GM18517 (cell line): ENCODE data around the gene FABP1.

Experiments
- ATAC-seq: cut with Tn5 transposase; IDR thresholded peaks from one replicate; pipeline ENCODE4 v1.9.1; 2021; ENCODE audit warnings: mild to moderate bottlenecking, moderate library complexity; ENCODE audit not compliant: unreplicated experiment

The FABP1 gene

DNA sequence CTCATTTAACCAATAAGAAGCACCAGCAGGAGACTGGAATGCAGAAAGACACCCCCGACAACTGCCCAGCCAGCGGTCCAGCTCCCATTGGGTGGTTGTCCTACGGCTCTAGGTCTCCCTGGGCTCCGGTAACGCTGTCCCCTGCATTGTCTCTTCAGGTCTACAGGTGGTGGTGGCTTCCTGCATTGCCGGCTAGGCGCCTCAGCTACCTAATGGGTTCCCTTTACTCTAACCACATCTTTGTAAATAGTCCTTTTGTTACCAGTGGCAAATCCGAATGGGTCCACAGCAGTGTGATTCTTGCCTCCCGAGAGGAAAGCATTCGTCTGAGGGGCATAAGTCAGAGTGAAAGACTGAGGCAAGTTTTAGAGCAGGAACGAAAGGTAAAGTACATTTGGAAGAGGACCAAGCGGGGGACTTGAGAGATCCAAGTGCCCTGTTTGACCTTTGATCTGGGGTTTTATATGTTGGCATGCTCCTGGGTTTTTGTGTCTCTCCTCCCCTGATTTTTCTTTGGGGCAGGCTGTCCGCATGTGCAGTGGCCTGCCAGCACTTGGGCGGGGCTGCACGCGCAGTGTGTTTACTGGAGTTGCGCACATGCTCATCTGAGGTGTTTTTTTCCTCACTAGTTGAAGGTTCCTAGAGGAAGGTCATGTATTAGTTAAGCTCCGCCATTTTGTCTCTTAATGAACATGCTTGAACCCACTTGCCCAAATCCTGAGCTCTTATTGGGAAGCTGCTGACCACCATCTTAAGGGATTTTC, 11.0 kb downstream of the FABP1 start:
- ATAC-seq: no peak

GRCh38 chr2:88115825-88116518, 11.9 kb downstream of the FABP1 start:
- no peak for ATAC-seq

DNA sequence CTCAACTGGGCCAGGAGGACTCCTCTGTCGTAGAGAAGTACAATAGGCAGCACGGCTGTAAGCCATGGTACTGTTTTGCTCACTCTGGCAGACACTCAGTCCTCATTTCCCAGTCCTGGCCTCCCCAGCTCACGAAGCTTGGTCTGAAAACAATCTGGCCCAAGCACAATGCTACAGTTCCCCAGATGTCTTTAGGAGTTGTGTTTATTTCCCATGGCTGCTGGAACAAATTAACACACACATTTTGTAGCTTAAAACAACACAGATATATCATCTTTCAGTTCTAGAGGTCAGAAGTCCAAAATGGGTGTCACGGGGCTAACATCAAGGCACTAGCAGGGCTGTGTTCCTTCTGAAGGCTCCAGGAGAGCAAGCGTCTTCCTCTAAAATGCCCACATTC, 13.0 kb downstream of the FABP1 start:
- no peak for ATAC-seq

GRCh38 chr2:88113069-88113468, 14.8 kb downstream of the FABP1 start:
- ATAC-seq: no peak

GRCh38 chr2:88110830-88111229, 17.0 kb downstream of the FABP1 start:
- ATAC-seq: no peak

DNA sequence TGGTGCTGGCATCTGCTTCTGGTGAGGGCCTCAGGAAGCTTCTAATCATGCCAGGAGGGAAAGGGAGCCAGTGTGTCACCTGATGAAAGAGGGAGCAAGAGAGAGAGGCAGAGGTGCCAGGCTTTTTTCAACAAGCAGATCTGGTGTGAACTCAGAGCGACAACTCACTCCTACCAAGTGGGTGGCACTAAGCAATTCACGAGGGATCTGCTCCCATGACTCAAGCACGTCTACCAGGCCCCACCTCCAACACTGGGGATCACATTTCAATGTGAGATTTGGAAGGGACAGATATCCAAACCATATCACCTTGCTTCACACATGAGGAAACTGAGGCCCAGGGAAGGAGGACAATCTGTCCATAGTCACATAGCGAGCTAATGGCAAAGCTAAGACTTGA, 19.1 kb downstream of the FABP1 start:
- ATAC-seq: no peak

DNA sequence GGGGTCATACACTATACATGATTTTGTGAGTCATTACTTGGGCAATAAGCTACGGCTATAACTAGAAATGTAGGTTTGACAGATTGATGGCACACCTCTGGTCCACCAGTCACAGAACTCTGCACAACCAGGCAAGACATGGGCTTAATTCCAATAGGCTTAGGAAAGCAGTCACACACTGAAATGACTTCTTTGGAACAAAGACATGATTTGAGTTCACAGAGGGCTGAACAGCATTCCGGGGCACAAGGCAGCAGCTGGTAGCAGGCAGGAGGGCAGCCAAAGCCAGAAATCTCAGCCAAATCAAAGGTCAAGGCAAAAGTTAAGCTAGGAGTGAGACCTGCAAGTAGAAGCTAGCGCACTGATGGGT, 27.4 kb downstream of the FABP1 start:
- ATAC-seq: no peak

GRCh38 chr2:88099798-88100488, 27.9 kb downstream of the FABP1 start:
- no peak for ATAC-seq

- ATAC-seq: no peak
These were observed 29.3 kb downstream of the FABP1 start for GRCh38 chr2:88098558-88098900.

- ATAC-seq: no peak
These were observed 29.8 kb downstream of the FABP1 start for GRCh38 chr2:88097891-88098557.

DNA sequence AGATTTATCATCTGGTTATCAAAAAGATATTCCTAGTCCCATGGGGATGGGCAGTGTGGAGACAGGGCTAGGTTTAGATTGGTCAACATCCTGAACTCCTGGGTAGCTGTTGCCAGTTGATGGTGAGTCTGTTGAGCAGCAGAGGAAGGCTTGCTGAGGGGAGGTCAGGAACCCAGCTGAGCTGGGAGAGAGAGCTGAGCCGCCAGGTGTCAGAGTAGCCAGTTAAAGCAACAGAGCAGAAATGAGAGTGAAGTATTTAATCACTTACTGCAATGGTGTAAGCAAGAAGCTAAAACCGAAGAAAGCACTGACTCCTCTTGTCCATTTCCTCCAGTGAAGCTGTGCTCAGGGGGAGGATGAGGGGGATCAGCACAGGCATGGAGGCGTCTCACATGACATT, 30.7 kb downstream of the FABP1 start:
- ATAC-seq: no peak

GRCh38 chr2:88096708-88097107, 31.2 kb downstream of the FABP1 start:
- no peak for ATAC-seq

GRCh38 chr2:88095022-88095421, 32.8 kb downstream of the FABP1 start:
- no peak for ATAC-seq

- no peak for ATAC-seq
These were observed 35.1 kb downstream of the FABP1 start for GRCh38 chr2:88092773-88093172.

DNA sequence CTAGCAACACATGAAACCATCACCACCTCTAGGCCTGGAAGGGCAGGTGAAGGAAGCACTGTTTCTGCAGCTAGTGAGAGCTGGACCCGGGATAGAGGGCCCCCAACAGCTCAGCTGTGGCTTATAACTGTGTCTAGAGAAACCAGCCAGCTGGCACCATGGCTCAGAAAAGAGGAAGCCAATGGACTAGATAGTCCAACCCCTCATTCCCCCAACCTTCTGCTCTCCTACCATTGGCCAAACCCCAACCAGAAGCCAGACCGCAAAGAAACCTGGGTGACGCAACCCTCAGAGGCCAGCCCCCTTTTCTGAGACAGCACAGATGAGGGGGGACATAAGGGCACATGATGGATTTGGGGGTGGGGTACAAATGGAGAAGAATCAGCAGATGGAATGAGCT, 35.9 kb downstream of the FABP1 start:
- no peak for ATAC-seq

GRCh38 chr2:88090446-88091283, 37.2 kb downstream of the FABP1 start:
- ATAC-seq: no peak

- ATAC-seq: no peak
These were observed 38.9 kb downstream of the FABP1 start for GRCh38 chr2:88088999-88089398.

GRCh38 chr2:88087763-88088162, 40.1 kb downstream of the FABP1 start:
- ATAC-seq: no peak

DNA sequence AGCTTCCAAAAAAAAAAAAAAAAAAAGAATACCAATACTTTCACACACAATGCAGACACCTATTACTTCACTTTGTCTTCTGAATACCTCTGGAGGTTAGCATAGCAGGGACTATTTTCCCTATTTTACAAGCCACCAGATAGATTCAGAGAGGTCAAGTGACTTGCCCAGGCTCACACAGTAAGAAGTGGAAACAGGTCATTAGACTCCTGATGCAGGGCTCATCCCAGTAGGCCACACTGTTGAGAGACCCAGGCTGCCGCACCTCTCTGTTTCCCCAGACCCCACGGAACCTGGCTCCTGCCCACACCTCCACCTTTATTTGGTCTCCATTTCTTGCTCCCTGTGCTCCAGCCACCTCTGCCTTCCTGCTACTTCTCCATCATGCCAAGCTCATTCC, 40.8 kb downstream of the FABP1 start:
- ATAC-seq: no peak

DNA sequence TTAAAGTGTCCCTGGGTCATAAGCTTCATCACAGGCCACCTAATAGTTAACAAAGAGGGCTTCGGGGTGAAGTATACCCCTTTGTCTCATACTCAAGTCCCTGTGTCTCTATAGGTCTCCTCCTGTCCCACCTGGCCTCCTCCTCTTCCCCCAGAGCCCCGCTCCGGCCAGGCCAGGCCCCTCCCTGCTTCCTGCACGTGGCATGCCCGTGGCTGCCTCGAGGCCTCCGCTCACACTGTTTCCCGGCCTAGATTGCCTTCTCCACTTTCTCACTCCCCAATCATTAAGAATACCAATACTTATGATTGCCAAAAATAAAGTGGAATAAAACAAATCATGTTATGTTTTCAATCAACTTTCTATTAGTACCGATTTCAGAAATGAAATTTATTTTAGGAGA, 41.5 kb downstream of the FABP1 start:
- no peak for ATAC-seq

- ATAC-seq: no peak
These were observed 42.3 kb downstream of the FABP1 start for GRCh38 chr2:88085602-88086001.
